Stimulated activated naive CD8-positive, alpha-beta T cell treated with anti-CD3 and anti-CD28 coated beads, Interleukin-15, amount 100 ng/mL, for 72 hours (primary cell): ENCODE measurements around the gene KIF22.
"Not testable (repeated sequence)": the region's sequence is repeated elsewhere in the genome, so short reads cannot be mapped to it uniquely, and the experiment has no call there.

Experiments used
- ATAC-seq: fragments of 150-1000 bp; cut with Tn5 transposase; 2 replicates; pipeline ENCODE4 v1.10.0; 2021; ENCODE audit warnings: mild to moderate bottlenecking, moderate library complexity
- DNase-seq, 2 donors: peaks; one replicate each; pipeline ENCODE4 v3.0.0; 2021 to 2022
- H3K27ac Mint-ChIP-seq, 2 donors: one replicate each; pipeline ENCODE4 v1.8.0; 2022; ENCODE audit warnings: mild to moderate bottlenecking in 2 of 2, mixed read lengths in 2 of 2, moderate library complexity in 2 of 2
- H3K27me3 Mint-ChIP-seq: one replicate; pipeline ENCODE4 v1.8.0; 2022; ENCODE audit warnings: mixed read lengths
- H3K4me1 Mint-ChIP-seq: one replicate; pipeline ENCODE4 v1.8.0; 2022; ENCODE audit warnings: mild to moderate bottlenecking, mixed read lengths
- H3K4me3 Mint-ChIP-seq, 2 donors: one replicate each; pipeline ENCODE4 v1.8.0; 2022; ENCODE audit warnings: mild to moderate bottlenecking in 2 of 2, mixed read lengths in 2 of 2, moderate library complexity in 1 of 2
- H3K9me3 Mint-ChIP-seq, 2 donors: one replicate each; pipeline ENCODE4 v1.8.0; 2022; ENCODE audit warnings: mixed read lengths in 2 of 2

KIF22 gene

GRCh38 chr16:29826342-29826695 is 35.8 kb downstream of the KIF22 start:
- ATAC-seq: no peak
- peaks cover 79% of the 10 kb centered on the region for H3K4me1 Mint-ChIP-seq

DNA sequence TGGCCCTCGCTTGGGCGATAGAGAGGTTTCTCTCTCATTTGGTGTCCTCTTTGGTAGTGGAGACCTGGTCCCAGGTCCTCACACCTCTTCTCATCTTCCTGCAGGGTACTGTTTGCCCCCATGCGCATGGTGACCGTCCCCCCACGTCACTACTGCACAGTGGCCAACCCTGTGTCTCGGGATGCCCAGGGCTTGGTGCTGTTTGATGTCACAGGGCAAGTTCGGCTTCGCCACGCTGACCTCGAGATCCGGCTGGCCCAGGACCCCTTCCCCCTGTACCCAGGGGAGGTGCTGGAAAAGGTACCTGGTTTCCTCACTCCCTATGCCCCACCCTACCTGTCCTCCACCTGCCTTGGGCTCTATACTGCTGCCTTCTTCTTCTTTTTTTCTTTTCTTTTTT is 40.2 kb downstream of the KIF22 start:
- Mint-ChIP-seq H3K4me3 (no peak overlapping the region), H3K9me3 (no peaks in the 10 kb centered on the region), H3K27ac (no peak overlapping the region), H3K27me3 (no peaks in the 10 kb centered on the region), H3K4me1 (peaks cover 47% of the 10 kb centered on the region)
- no peak for DNase-seq
- ATAC-seq: no peak

More at GRCh38 chr16:29826342-29826695, 35.8 kb downstream of the KIF22 start:
- H3K4me3 Mint-ChIP-seq: peak overlapping the region; percentile 76 to 82
- no peaks in the 10 kb centered on the region for H3K9me3 Mint-ChIP-seq
- peak overlapping the region; percentile 89 to 96 for H3K27ac Mint-ChIP-seq
- no peak for DNase-seq
- no peaks in the 10 kb centered on the region for H3K27me3 Mint-ChIP-seq

GRCh38 chr16:29831490-29831889 is 40.9 kb downstream of the KIF22 start:
- no peaks in the 10 kb centered on the region for H3K27me3 Mint-ChIP-seq
- DNase-seq (no peak), ATAC-seq (no peak)
- H3K4me1 Mint-ChIP-seq: peaks cover 40% of the 10 kb centered on the region
- H3K27ac Mint-ChIP-seq: no peak overlapping the region
- no peak overlapping the region for H3K4me3 Mint-ChIP-seq
- H3K9me3 Mint-ChIP-seq: no peaks in the 10 kb centered on the region

- ATAC-seq, H3K27ac Mint-ChIP-seq: not testable (repeated sequence)
These were observed 42.7 kb downstream of the KIF22 start for GRCh38 chr16:29833219-29833618.

DNA sequence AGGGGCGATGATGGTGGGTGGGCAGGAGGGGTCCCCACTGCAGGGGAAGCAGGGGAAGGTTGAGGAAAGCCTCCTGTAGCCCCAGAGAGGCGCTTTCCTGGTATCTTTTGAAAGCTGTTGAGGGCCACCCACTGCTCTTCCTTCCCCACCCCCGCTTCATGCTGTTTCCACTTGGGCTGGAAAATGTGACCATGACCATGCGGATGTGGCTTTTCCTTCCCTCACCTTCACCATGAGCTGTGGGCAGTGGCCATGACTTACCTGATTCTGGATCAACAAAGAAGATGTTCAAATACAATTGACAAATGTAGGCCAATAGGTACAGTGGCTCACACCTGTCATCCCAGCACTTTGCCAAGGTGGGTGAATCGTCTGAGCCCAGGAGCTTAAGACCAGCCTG is 43.5 kb downstream of the KIF22 start:
- Mint-ChIP-seq H3K4me1 (peaks cover 26% of the 10 kb centered on the region), H3K9me3 (no peaks in the 10 kb centered on the region), H3K27me3 (no peaks in the 10 kb centered on the region), H3K27ac (no peak overlapping the region), H3K4me3 (no peak overlapping the region)
- DNase-seq: no peak
- ATAC-seq: no peak

More at GRCh38 chr16:29833219-29833618, 42.7 kb downstream of the KIF22 start:
- H3K4me1 Mint-ChIP-seq: peaks cover 26% of the 10 kb centered on the region
- H3K9me3 Mint-ChIP-seq, H3K4me3 Mint-ChIP-seq, DNase-seq, H3K27me3 Mint-ChIP-seq: not testable (repeated sequence)

GRCh38 chr16:29835926-29836325 is 45.4 kb downstream of the KIF22 start:
- Mint-ChIP-seq H3K9me3 (no peaks in the 10 kb centered on the region), H3K27ac (peak overlapping the region in 1 of 2 donors; percentile 27), H3K4me3 (no peak overlapping the region), H3K27me3 (no peaks in the 10 kb centered on the region), H3K4me1 (peaks cover 15% of the 10 kb centered on the region)
- DNase-seq (no peak), ATAC-seq (no peak)

DNA sequence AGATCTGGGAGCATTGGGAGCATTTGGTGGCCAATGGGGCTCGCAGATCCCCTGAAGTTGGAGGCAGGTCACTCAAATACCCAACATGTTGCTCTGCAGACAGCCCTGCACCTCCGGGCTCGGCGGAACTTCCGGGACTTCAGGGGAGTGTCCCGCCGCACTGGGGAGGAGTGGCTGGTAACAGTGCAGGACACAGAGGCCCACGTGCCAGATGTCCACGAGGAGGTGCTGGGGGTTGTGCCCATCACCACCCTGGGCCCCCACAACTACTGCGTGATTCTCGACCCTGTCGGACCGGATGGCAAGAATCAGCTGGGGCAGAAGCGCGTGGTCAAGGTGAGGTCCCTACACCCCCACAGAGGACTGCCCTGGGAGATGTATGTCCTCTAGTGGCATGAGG is 46.1 kb downstream of the KIF22 start:
- no peaks in the 10 kb centered on the region for H3K9me3 Mint-ChIP-seq
- H3K27me3 Mint-ChIP-seq: no peaks in the 10 kb centered on the region
- no peak overlapping the region for H3K4me3 Mint-ChIP-seq
- DNase-seq: no peak
- ATAC-seq: no peak
- H3K4me1 Mint-ChIP-seq: peaks cover 11% of the 10 kb centered on the region
- H3K27ac Mint-ChIP-seq: no peak overlapping the region

GRCh38 chr16:29837841-29838240 is 47.3 kb downstream of the KIF22 start:
- no peak for DNase-seq
- Mint-ChIP-seq H3K9me3 (no peaks in the 10 kb centered on the region), H3K27me3 (no peaks in the 10 kb centered on the region), H3K27ac (no peak overlapping the region), H3K4me1 (peaks cover 11% of the 10 kb centered on the region), H3K4me3 (no peak overlapping the region)
- no peak for ATAC-seq

GRCh38 chr16:29839822-29840221 is 49.3 kb downstream of the KIF22 start:
- DNase-seq (no peak), ATAC-seq (no peak)
- Mint-ChIP-seq H3K9me3 (no peaks in the 10 kb centered on the region), H3K27ac (no peak overlapping the region), H3K4me3 (no peak overlapping the region), H3K27me3 (no peaks in the 10 kb centered on the region), H3K4me1 (no peaks in the 10 kb centered on the region)

- Mint-ChIP-seq H3K27me3 (no peaks in the 10 kb centered on the region), H3K9me3 (no peaks in the 10 kb centered on the region), H3K27ac (peak overlapping the region in 1 of 2 donors; percentile 82), H3K4me1 (no peaks in the 10 kb centered on the region), H3K4me3 (no peak overlapping the region)
- DNase-seq: no peak
- no peak for ATAC-seq
These were observed 49.7 kb downstream of the KIF22 start for GRCh38 chr16:29840240-29840639.

DNA sequence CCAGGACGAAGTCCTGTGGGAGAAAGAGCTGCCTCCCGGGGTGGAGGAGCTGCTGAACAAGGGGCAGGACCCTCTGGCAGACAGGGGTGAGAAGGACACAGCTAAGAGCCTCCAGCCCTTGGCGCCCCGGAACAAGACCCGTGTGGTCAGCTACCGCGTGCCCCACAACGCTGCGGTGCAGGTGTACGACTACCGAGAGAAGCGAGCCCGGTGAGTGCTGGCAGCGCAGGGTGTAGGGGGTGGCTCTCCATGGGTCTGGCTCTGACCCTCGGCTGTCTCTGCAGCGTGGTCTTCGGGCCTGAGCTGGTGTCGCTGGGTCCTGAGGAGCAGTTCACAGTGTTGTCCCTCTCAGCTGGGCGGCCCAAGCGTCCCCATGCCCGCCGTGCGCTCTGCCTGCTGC is 51.1 kb downstream of the KIF22 start:
- Mint-ChIP-seq H3K27ac (peak overlapping the region in 1 of 2 donors; percentile 34), H3K4me3 (no peak overlapping the region), H3K9me3 (no peaks in the 10 kb centered on the region), H3K27me3 (no peaks in the 10 kb centered on the region), H3K4me1 (no peaks in the 10 kb centered on the region)
- DNase-seq: no peak
- peak; percentile 23 for ATAC-seq

GRCh38 chr16:29842732-29843346 is 52.3 kb downstream of the KIF22 start:
- Mint-ChIP-seq H3K9me3 (no peaks in the 10 kb centered on the region), H3K27me3 (no peaks in the 10 kb centered on the region), H3K27ac (peak overlapping the region in 1 of 2 donors; percentile 52), H3K4me1 (peaks cover 5% of the 10 kb centered on the region), H3K4me3 (no peak overlapping the region)
- no peak for DNase-seq
- ATAC-seq: peak; percentile 54

GRCh38 chr16:29843931-29844330 is 53.4 kb downstream of the KIF22 start:
- DNase-seq (no peak), ATAC-seq (no peak)
- Mint-ChIP-seq H3K4me3 (no peak overlapping the region), H3K27ac (no peak overlapping the region), H3K27me3 (no peaks in the 10 kb centered on the region), H3K9me3 (no peaks in the 10 kb centered on the region), H3K4me1 (peaks cover 12% of the 10 kb centered on the region)

DNA sequence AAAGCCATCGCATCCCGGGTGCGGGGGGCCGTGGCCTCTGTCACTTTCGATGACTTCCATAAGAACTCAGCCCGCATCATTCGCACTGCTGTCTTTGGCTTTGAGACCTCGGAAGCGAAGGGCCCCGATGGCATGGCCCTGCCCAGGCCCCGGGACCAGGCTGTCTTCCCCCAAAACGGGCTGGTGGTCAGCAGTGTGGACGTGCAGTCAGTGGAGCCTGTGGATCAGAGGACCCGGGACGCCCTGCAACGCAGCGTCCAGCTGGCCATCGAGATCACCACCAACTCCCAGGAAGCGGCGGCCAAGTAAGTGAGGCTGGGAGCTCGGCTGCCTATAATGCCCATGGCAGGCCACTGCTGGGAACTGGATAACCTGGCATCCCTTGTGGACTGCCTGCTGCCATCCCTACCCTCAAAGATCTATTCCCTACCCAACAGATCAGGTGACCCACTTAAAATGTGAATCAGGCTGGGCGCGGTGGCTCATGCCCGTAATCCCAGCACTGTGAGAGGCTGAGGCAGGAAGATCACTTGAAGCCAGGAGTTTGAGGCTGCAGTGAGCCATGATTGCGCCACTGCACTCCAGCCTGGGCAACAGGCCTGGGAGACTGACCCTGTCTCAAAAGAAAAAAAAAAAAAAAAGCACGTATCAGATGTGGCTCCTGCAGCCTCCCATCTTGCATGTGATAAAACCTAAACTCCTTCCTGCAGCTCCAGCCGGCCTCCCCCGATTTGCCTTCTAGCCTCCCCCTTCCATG is 54.2 kb downstream of the KIF22 start:
- Mint-ChIP-seq H3K9me3 (no peaks in the 10 kb centered on the region), H3K27me3 (no peaks in the 10 kb centered on the region), H3K27ac (peak overlapping the region in 1 of 2 donors; percentile 85), H3K4me1 (peaks cover 12% of the 10 kb centered on the region), H3K4me3 (no peak overlapping the region)
- DNase-seq (no peak), ATAC-seq (no peak)

- DNase-seq (no peak), ATAC-seq (no peak)
- Mint-ChIP-seq H3K27me3 (no peaks in the 10 kb centered on the region), H3K9me3 (no peaks in the 10 kb centered on the region), H3K4me1 (peaks cover 17% of the 10 kb centered on the region), H3K27ac (no peak overlapping the region), H3K4me3 (no peak overlapping the region)
These were observed 55.1 kb downstream of the KIF22 start for GRCh38 chr16:29845656-29846055.

DNA sequence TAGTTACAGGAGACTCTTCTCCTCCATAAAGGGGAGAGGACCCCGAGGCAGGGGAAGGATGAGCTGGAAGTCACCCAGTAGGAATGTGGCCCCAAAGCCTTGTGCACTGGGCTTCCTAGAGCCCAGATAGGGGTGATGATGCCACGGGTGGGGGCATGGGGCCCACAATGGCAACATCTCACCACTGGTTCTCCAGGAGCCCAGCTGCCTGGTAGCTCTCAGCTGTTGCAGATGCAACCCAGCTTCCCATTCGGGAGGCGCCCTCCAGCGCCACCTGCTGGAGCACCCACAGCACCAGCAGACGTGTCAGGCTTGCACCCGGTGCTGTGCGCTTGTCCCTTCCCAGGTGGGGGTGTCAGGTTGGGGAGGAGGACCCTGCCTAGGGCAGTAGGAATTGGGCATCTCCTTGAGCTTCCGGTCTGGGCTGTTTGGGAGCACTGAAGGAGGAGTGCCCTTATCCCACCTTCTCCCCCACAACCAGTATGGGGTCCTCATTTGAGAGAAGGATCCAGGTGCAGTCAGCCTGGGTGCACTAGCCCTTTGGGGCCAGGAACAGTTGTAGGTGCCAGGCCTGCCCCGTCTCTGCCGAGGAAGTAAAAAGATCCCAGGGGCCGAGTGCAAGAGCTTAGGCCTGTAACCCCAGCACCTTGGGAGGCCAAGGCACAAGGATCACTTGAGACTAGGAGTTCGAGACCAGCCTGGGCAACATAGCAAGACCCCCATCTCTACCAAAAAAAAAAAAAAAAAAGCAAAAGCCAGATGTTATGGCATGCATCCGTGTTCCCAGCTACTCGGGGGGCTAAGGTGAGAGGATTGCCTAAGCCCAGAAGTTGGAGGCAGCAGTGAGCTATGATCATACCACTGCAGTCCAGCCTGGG is 58.1 kb downstream of the KIF22 start:
- Mint-ChIP-seq H3K27ac (peak overlapping the region in 1 of 2 donors; percentile 81), H3K27me3 (no peaks in the 10 kb centered on the region)

More for the DNA sequence above, 58.1 kb downstream of the KIF22 start:
- Mint-ChIP-seq H3K9me3 (no peaks in the 10 kb centered on the region), H3K4me1 (peaks cover 17% of the 10 kb centered on the region), H3K4me3 (no peak overlapping the region)
- peak; percentile 78 to 82 for DNase-seq
- peak; percentile 96 for ATAC-seq
